Sigmoid colon (tissue), 7 donors: Measurements from ENCODE around the gene HDAC4. TPM values are rescaled to one million over a fixed set of nuclear protein-coding genes. Genes with fewer than 3 reads are reported as not detected.
A peak's percentile ranks its signal among the peaks of the same experiment; 100 is the strongest.

ENCODE experiments used
- DNase-seq: peaks from one replicate; pipeline ENCODE4 v3.0.0-alpha.2; 2019
- H3K27ac ChIP-seq, 4 donors: fragments of 200-600 bp; sonication (generic); one replicate each; pipeline ENCODE4 v1.5.1; 2016 to 2019; ENCODE audit warnings: mild to moderate bottlenecking in 1 of 4
- H3K27me3 ChIP-seq, 3 donors: fragments of 200-600 bp; sonication (generic); one replicate each; pipeline ENCODE4 v1.5.1; 2019; ENCODE audit warnings: mild to moderate bottlenecking in 1 of 3
- H3K36me3 ChIP-seq, 4 donors: fragments of 200-600 bp; sonication (generic); one replicate each; pipeline ENCODE4 v1.5.1; 2016 to 2019
- H3K4me1 ChIP-seq, 4 donors: fragments of 200-600 bp; sonication (generic); one replicate each; pipeline ENCODE4 v1.5.1; 2017 to 2019
- H3K4me3 ChIP-seq, 4 donors: fragments of 200-600 bp; sonication (generic); one replicate each; pipeline ENCODE4 v1.5.1; 2017 to 2019; ENCODE audit warnings: mild to moderate bottlenecking in 2 of 4, moderate library complexity in 1 of 4
- H3K9me3 ChIP-seq, 4 donors: fragments of 200-600 bp in 3 of 4; sonication (generic) in 3 of 4; one replicate each; pipeline versions ENCODE4 v1.5.1 to v1.6.1; 2013 to 2019
- CTCF ChIP-seq, 4 experiments: fragments of 450-650 bp in 3 of 4; fragments of 200-600 bp in 1 of 4; IDR thresholded peaks; one replicate each; pipeline ENCODE4 v1.5.1; 2016 to 2019; ENCODE audit warnings: antibody characterized with exemption in 4 of 4, mild to moderate bottlenecking in 3 of 4, moderate library complexity in 2 of 4
- EP300 ChIP-seq, 4 donors: sonication (generic); formaldehyde crosslinking; IDR thresholded peaks; one replicate each; pipeline ENCODE4 v1.6.1; 2017; ENCODE audit warnings: antibody characterized with exemption in 4 of 4
- POLR2A ChIP-seq, 2 donors: fragments of 450-650 bp; IDR thresholded peaks; one replicate each; pipeline ENCODE4 v1.6.1; 2016; ENCODE audit warnings: antibody characterized with exemption in 2 of 2, mild to moderate bottlenecking in 2 of 2, moderate library complexity in 2 of 2
- POLR2AphosphoS5 ChIP-seq, 4 donors: sonication (generic); formaldehyde crosslinking; IDR thresholded peaks; one replicate each; pipeline ENCODE4 v1.6.1; 2017; ENCODE audit warnings: antibody characterized with exemption in 4 of 4
- WGBS, 2 donors: extraction: QIAGEN DNeasy Blood & Tissue Kit; methylation state at CpG; one replicate each; pipeline ENCODE4 v1.1.7; 2013; 5-methylcytosine and 5-hydroxymethylcytosine counted together
- intact Hi-C: fragments of 100-400 bp; cut with DNase I; formaldehyde crosslinking; loops from one replicate; pipeline ENCODE4 v1.15.1; 2023
- polyA plus RNA-seq, 3 donors: library from polyadenylated mRNA; stranded (reverse); fragments of 200-250 nt; gene quantifications; one replicate each; pipeline ENCODE4 v1.2.3, GENCODE V29; 2013
- total RNA-seq, 4 donors: library from RNA; depleted of rRNA; stranded (reverse); fragments of >200 nt; gene quantifications; one replicate each; pipeline ENCODE4 v1.1.0, GENCODE V29; 2016
- donor health status: healthy with polysubstance abuse.
- donor health status: Bipolar disorder and iron deficiency.
- donor health status: healthy.

The HDAC4 gene
- total and polyA plus RNA-seq, 7 donors: 1.8 to 196 (median 77.0) TPM

- 81% methylated on average over 6 of the region's 6 CpGs for WGBS, 2 donors
- intact Hi-C loops: no loop called here
Observed at GRCh38 chr2:239013678-239013976, 387.2 kb downstream of the HDAC4 start.

GRCh38 chr2:239012936-239013677 lies 387.7 kb downstream of the HDAC4 start:
- intact Hi-C loops: no loop called here
- WGBS, 2 donors: 85 to 90% methylated on average over 13 of the region's 13 CpGs
- peak; percentile 57 for DNase-seq
- no peaks in the 10 kb centered on the region for H3K9me3 ChIP-seq
- no peak overlapping the region for H3K27ac ChIP-seq
- H3K27me3 ChIP-seq: peaks cover 0 to 19% (median 0%) of the 10 kb centered on the region in 3 donors
- peaks cover 0 to 13% (median 10%) of the 10 kb centered on the region in 4 donors for H3K4me1 ChIP-seq
- no peak overlapping the region for H3K4me3 ChIP-seq
- H3K36me3 ChIP-seq: no peaks in the 10 kb centered on the region
- no peak for TF ChIP-seq POLR2A (IDR thresholded peaks at IDR 0.05)

More at GRCh38 chr2:239013678-239013976, 387.2 kb downstream of the HDAC4 start:
- no peak overlapping the region for H3K4me3 ChIP-seq
- TF ChIP-seq POLR2AphosphoS5 (IDR thresholded peaks at IDR 0.05) (no peak), EP300 (IDR thresholded peaks at IDR 0.05) (no peak), CTCF (IDR thresholded peaks at IDR 0.05) (no peak), POLR2A (IDR thresholded peaks at IDR 0.05) (no peak)
- H3K27me3 ChIP-seq: peaks cover 0 to 19% (median 0%) of the 10 kb centered on the region in 3 donors
- H3K4me1 ChIP-seq: peaks cover 0 to 15% (median 13%) of the 10 kb centered on the region in 4 donors
- no peaks in the 10 kb centered on the region for H3K9me3 ChIP-seq
- no peak overlapping the region for H3K27ac ChIP-seq
- DNase-seq: no peak
- H3K36me3 ChIP-seq: no peaks in the 10 kb centered on the region

DNA sequence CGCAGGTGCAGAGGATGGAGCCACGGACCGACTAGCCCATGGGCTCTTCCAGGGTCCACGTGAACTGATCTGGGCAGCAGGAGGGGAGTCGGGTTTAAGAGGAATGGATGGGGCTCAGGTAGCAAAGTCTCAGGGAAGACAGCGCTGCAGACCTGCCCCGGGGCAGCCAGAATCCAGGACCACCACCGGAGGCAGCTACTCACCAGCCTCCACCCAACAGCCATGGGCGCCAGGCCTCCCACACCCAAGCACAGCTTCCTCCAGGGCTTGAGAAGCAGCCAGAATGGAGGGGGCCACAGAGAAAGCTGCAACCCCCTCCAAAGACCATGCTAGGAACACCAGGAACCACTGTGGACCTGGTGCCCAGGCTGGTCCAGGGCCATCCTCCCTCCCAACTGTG lies 388.6 kb downstream of the HDAC4 start:
- intact Hi-C loops: no loop called here
- TF ChIP-seq EP300 (IDR thresholded peaks at IDR 0.05) (no peak), POLR2AphosphoS5 (IDR thresholded peaks at IDR 0.05) (no peak), POLR2A (IDR thresholded peaks at IDR 0.05) (no peak), CTCF (IDR thresholded peaks at IDR 0.05) (no peak)
- DNase-seq: peak; percentile 41
- H3K4me3 ChIP-seq: no peak overlapping the region
- WGBS, 2 donors: 86 to 88% methylated on average over 9 of the region's 9 CpGs
- H3K4me1 ChIP-seq: peaks cover 0 to 13% (median 10%) of the 10 kb centered on the region in 4 donors
- H3K36me3 ChIP-seq: no peaks in the 10 kb centered on the region
- no peak overlapping the region for H3K27ac ChIP-seq
- H3K27me3 ChIP-seq: peaks cover 0 to 19% (median 0%) of the 10 kb centered on the region in 3 donors
- H3K9me3 ChIP-seq: no peaks in the 10 kb centered on the region

GRCh38 chr2:239009589-239009961 lies 391.2 kb downstream of the HDAC4 start:
- 50 to 70% methylated on average over 12 of the region's 12 CpGs for WGBS, 2 donors
- H3K4me3 ChIP-seq: no peak overlapping the region
- intact Hi-C loops: no loop called here
- H3K27me3 ChIP-seq: peaks cover 0 to 15% (median 0%) of the 10 kb centered on the region in 3 donors
- H3K4me1 ChIP-seq: no peaks in the 10 kb centered on the region
- no peaks in the 10 kb centered on the region for H3K9me3 ChIP-seq
- H3K36me3 ChIP-seq: no peaks in the 10 kb centered on the region
- H3K27ac ChIP-seq: no peak overlapping the region
- peak; percentile 42 for DNase-seq
- TF ChIP-seq CTCF (IDR thresholded peaks at IDR 0.05): no peak
- no peak for TF ChIP-seq POLR2AphosphoS5 (IDR thresholded peaks at IDR 0.05)
- TF ChIP-seq EP300 (IDR thresholded peaks at IDR 0.05): no peak
- TF ChIP-seq POLR2A (IDR thresholded peaks at IDR 0.05): no peak

DNA sequence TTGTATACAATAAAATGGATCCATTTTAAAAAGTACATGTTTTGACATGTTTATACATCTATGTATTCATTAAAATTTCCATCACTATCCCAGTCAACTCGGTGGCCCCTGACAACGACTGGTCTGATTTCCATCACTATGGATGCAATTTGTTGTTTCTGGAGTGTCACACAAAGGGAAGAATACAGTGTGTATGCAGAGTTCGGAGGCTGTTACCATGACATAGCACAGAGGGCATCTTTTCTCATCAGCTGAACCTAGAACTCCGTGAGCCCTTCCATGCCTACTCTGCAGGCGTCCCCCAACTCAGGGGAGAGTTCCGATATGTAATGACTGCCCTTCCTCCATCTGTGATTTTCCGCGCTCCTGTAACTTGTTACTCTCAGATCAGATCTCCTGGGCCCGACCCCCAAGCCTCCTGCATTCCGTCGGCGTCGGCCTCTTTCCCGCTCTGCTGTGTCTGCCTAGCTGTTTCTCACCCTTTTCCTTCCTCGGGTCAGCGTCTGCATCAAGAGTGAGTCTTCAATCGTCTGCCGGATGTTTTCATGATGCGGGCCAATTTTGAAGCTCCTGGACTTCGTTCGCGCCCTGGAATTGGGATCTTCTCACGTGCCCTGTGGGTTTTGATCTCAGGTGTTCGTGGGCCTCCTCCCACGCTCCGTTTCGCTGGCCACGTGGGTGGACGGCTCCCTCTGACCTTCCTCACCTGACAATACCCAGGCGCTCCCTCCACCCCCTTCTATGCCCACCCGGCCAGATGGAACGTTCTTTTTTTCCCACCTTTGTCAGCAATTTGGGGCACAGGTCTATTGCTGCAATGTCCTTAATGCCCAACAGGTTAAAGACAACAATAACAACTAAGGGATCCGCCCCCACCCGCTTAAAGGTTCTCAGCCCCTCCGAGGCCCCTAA lies 391.9 kb downstream of the HDAC4 start:
- Histone ChIP-seq H3K36me3 (no peaks in the 10 kb centered on the region), H3K27ac (no peak overlapping the region), H3K27me3 (peaks cover 0 to 15% (median 0%) of the 10 kb centered on the region in 3 donors), H3K4me1 (peaks cover 0 to under 1% (median 0%) of the 10 kb centered on the region in 4 donors), H3K4me3 (no peak overlapping the region), H3K9me3 (no peaks in the 10 kb centered on the region)
- peak; percentile 49 for DNase-seq
- TF ChIP-seq POLR2AphosphoS5 (IDR thresholded peaks at IDR 0.05): no peak
- no peak for TF ChIP-seq EP300 (IDR thresholded peaks at IDR 0.05)
- TF ChIP-seq POLR2A (IDR thresholded peaks at IDR 0.05): no peak
- TF ChIP-seq CTCF (IDR thresholded peaks at IDR 0.05): no peak
- 82 to 84% methylated on average over 35 of the region's 35 CpGs for WGBS, 2 donors
- intact Hi-C loops: no loop called here
